Measurements from ENCODE around the gene ZSWIM8. TPM values are rescaled to one million over a fixed set of nuclear protein-coding genes. Genes with fewer than 3 reads are reported as not detected.
A peak's percentile ranks its signal among the peaks of the same experiment; 100 is the strongest.

Gene ZSWIM8
- total and polyA plus RNA-seq, 2 donors (not counting 1 experiment from before 2014, with no cell fraction given): 110 to 147 TPM

GRCh38 chr10:73781548-73781878 is 3.9 kb upstream of the ZSWIM8 start:
- intact Hi-C loops (cut with micrococcal nuclease): loop anchor here (1.0 kb wide), 1 partner anchor 9 kb away; a partner anchor contains a TSS
- ChIA-PET CTCF (interaction anchor here (1.0 to 6.2 kb wide), 4 partner anchors 9 to 98 kb away, joined by 3 to 35 read pairs (median 4); a partner anchor contains a TSS), POLR2A (interaction anchor here (0.7 to 2.0 kb wide), 4 partner anchors 9 to 38 kb away, joined by 3 to 20 read pairs (median 7); partner anchors contain the start of gene SEC24C)
- Histone ChIP-seq H3K4me1 (ENCODE audit: control insufficient read depth in 2 of 2, insufficient read depth in 2 of 2, low read length in 2 of 2) (peaks cover 30 to 37% of the 10 kb centered on the region in 2 donors), H4K20me1 (ENCODE audit: control insufficient read depth, insufficient read depth, low read length, poor library complexity, severe bottlenecking) (peaks cover 13% of the 10 kb centered on the region), H3K79me2 (ENCODE audit: control insufficient read depth, insufficient read depth, low read length) (peaks cover 74% of the 10 kb centered on the region), H3K4me2 (replicated peaks; ENCODE audit: low read depth, low read length, poor library complexity, severe bottlenecking) (peak overlapping the region; percentile 76), H3K9ac (ENCODE audit: low read length) (peak overlapping the region; percentile 75), H2AFZ (ENCODE audit: insufficient read depth, low read depth, low read length, poor library complexity, severe bottlenecking) (peak overlapping the region; percentile 87), H3K36me3 (replicated peaks in 1 of 2; ENCODE audit: control extremely low read depth in 1 of 2, control insufficient read depth in 1 of 2, extremely low read depth in 1 of 2, insufficient read depth in 2 of 2, low read length in 1 of 2) (peaks cover 0 to 16% of the 10 kb centered on the region in 2 experiments), H3K27ac (ENCODE audit: low read length in 2 of 2) (peak overlapping the region; percentile 60 to 89), H3K27me3 (replicated peaks in 1 of 4; ENCODE audit: control extremely low read depth in 1 of 4, control insufficient read depth in 3 of 4, insufficient read depth in 4 of 4, low read length in 3 of 4) (no peaks in the 10 kb centered on the region), H3K4me3 (ENCODE audit: control extremely low read depth in 1 of 5, extremely low read depth in 1 of 5, insufficient read depth in 1 of 5, low read depth in 2 of 5, low read length in 4 of 5) (peak overlapping the region; percentile 72 to 86 (median 79)), H3K9me3 (ENCODE audit: control extremely low read depth in 1 of 3, control insufficient read depth in 2 of 3, insufficient read depth in 1 of 3, low read length in 2 of 3) (no peaks in the 10 kb centered on the region)
- H3K4me1 Mint-ChIP-seq: peaks cover 52% of the 10 kb centered on the region
- no peak for DNase-seq
- TF ChIP-seq, protein P1, sequence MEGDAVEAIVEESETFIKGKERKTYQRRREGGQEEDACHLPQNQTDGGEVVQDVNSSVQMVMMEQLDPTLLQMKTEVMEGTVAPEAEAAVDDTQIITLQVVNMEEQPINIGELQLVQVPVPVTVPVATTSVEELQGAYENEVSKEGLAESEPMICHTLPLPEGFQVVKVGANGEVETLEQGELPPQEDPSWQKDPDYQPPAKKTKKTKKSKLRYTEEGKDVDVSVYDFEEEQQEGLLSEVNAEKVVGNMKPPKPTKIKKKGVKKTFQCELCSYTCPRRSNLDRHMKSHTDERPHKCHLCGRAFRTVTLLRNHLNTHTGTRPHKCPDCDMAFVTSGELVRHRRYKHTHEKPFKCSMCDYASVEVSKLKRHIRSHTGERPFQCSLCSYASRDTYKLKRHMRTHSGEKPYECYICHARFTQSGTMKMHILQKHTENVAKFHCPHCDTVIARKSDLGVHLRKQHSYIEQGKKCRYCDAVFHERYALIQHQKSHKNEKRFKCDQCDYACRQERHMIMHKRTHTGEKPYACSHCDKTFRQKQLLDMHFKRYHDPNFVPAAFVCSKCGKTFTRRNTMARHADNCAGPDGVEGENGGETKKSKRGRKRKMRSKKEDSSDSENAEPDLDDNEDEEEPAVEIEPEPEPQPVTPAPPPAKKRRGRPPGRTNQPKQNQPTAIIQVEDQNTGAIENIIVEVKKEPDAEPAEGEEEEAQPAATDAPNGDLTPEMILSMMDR (IDR thresholded peaks at IDR 0.05): no peak
- no peak for TF ChIP-seq EZH2 (IDR thresholded peaks at IDR 0.05; ENCODE audit: borderline replicate concordance, insufficient read depth, low read depth, low read length, poor library complexity, severe bottlenecking)
- H3K27ac Mint-ChIP-seq: peak overlapping the region; percentile 97
- H3K9me3 Mint-ChIP-seq (ENCODE audit: insufficient read depth): no peaks in the 10 kb centered on the region
- no peaks in the 10 kb centered on the region for H3K27me3 Mint-ChIP-seq
- WGBS (ENCODE audit: insufficient coverage): 0% methylated on average over 10 of the region's 14 CpGs
- H3K4me3 Mint-ChIP-seq: peak overlapping the region; percentile 99
- ATAC-seq (ENCODE audit: low read depth): no peak

Measured in B cell (primary cell).